HG02981 (cell line): Measurements from ENCODE around the gene FXR2.
A peak's percentile ranks its signal among the peaks of the same experiment; 100 is the strongest.

ENCODE experiments used
- ATAC-seq: cut with Tn5 transposase; IDR thresholded peaks from one replicate; pipeline ENCODE4 v1.9.1; 2021; ENCODE audit warnings: mild to moderate bottlenecking, moderate library complexity; ENCODE audit not compliant: unreplicated experiment

FXR2 gene

GRCh38 chr17:7552621-7553051 lies 62.1 kb downstream of the FXR2 start:
- peak; percentile 60 for ATAC-seq

DNA sequence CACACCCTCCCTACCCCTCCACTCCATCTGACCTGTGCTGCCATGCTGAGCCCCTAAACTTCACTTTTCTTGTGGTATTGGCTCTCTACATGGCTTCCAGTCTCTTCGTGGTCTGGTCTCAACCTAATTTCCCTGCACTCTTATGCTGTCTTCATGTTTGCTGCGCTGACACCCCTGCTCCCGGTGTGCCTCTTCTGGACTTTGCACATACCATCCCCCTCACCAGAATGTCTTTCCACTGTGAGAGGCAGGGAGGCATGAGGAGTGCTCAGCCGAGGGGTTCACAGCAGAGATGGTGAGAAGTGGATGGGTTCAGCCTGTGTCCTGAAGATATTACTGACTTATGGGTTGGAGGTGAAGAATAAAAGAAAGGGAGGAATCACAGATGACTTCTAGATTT lies 63.3 kb downstream of the FXR2 start:
- no peak for ATAC-seq

DNA sequence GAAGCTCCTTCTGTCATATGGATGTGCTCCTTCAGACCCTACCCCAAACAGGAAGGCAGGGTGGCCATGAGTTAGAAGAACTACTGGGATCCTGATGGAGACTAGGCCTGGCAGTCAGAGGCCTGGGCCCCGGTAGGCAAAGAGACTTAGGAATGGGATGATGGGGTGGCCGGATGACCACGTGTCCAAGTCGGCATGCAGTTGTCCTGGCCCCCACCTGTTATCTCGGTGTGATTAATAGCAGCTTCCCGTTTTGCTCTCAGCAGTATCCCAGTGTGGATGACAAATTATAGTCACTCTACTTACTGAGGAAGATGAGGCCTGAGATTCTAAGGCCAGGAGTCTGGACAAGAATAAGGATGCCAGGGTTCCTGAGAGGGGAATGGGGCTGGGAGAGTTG lies 64.4 kb downstream of the FXR2 start:
- no peak for ATAC-seq

- no peak for ATAC-seq
These were observed 65.2 kb downstream of the FXR2 start for GRCh38 chr17:7549401-7550055.

DNA sequence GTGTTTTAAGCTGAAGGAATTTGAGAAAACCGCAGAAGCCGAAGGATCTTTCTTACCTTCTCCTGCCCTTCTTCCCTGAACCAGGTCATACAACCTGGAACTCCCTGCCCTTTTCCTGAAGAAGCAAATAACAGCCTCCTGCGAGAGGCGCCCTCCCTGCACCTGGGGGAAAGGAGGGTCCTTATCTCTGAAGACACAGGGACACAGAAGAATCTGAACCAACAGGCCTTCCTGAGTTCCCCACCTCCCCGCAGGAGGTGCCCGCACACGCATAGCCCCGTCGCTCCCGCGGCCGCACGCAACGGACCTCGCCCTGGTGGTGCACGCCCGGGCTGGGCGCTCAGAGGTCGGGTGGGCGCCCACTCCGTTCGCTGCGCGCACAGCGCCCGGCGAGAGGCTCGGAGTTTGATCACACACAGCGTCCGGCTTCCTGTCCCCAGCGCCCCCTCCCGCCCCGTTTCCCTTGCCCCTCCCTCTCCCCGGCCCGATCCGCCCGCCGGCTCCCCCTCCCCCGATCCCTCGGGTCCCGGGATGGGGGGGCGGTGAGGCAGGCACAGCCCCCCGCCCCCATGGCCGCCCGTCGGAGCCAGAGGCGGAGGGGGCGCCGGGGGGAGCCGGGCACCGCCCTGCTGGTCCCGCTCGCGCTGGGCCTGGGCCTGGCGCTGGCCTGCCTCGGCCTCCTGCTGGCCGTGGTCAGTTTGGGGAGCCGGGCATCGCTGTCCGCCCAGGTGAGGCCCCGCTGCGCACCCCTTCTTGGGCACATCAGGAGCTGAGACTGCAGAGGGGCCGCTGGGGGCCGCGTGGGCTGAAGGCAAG lies 65.9 kb downstream of the FXR2 start, which contains the start of gene TNFSF12:
TSS of gene TNFSF12 (plus strand) at position 474 of the 816 bp plus-strand sequence. CDS start at position 570, 96 bp downstream.
- no peak for ATAC-seq

DNA sequence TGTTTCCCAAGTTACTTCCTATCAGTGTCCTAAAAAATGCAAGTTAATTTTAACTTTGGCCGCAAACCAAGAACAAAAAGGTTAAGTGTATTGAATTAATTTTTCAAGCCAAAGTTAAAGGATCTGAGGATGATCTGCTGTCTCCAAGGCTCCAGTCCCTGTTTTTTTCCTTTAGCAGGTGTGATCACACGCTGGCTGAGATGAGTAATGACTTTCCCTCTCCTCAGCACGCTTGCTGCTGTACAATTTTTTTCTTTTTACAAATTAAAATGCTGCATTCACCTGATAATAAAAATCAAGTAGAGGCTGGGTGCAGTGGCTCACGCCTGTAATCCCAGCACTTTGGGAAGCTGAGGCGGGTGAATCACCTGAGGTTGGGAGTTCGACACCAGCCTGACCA lies 69.8 kb downstream of the FXR2 start:
- ATAC-seq: no peak
